ENCODE results near the gene KLF13.

KLF13 gene

DNA sequence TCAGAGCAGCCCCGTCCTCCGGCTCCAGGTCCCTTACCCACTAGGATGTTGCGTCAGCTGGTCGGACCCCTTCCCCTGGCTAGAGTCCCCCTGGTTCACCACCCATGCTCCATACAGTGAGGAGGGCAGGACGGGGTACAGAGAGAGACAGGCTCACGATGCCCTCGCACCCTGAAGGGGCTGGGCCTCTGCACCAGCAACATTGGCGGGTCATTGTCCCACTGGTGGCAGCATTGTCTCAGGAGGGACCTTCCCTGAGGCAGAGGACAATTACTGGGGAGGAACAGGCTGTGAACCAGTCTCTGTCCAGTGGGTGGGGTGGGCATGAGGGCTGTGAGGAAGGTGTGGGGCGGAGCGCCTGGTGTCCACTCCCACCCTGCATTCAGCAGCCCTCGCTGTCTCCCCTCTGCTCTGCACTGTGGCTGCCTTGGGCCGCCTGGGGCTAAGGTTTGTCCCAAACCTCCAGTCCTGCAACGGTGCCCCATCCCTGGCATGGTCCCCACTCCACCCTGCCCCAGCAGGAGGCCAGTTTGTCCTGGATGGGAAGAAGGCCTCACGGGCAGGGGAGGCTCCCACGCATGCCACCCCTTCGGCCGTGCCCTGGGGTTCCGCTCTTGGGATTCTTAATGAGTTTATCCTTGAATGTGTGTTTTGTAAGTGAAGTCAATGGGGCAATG lies 48.0 kb upstream of the KLF13 start:
- H3K4me3 ChIP-seq (replicated peaks; ENCODE audit: insufficient read depth, low read length) = no peak overlapping the region
- H3K27ac ChIP-seq (replicated peaks) = no peak overlapping the region
- H3K27me3 ChIP-seq (ENCODE audit: insufficient read depth, poor library complexity, severe bottlenecking) = no peaks in the 10 kb centered on the region
- no peak for DNase-seq (ENCODE audit: low read depth in 1 of 2, low spot score in 1 of 2)
- TF ChIP-seq, protein P1, sequence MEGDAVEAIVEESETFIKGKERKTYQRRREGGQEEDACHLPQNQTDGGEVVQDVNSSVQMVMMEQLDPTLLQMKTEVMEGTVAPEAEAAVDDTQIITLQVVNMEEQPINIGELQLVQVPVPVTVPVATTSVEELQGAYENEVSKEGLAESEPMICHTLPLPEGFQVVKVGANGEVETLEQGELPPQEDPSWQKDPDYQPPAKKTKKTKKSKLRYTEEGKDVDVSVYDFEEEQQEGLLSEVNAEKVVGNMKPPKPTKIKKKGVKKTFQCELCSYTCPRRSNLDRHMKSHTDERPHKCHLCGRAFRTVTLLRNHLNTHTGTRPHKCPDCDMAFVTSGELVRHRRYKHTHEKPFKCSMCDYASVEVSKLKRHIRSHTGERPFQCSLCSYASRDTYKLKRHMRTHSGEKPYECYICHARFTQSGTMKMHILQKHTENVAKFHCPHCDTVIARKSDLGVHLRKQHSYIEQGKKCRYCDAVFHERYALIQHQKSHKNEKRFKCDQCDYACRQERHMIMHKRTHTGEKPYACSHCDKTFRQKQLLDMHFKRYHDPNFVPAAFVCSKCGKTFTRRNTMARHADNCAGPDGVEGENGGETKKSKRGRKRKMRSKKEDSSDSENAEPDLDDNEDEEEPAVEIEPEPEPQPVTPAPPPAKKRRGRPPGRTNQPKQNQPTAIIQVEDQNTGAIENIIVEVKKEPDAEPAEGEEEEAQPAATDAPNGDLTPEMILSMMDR (IDR thresholded peaks at IDR 0.05; ENCODE audit: insufficient read depth, low read length) = no peak
- TF ChIP-seq GABPA (IDR thresholded peaks at IDR 0.05; ENCODE audit: low read depth) = no peak
- TF ChIP-seq POLR2AphosphoS5 (IDR thresholded peaks at IDR 0.05; ENCODE audit: low read depth) = no peak
- TF ChIP-seq SPI1 (IDR thresholded peaks at IDR 0.05; ENCODE audit: borderline replicate concordance, low read depth) = no peak
- TF ChIP-seq REST (IDR thresholded peaks at IDR 0.05; ENCODE audit: insufficient replicate concordance, low read depth) = no peak

DNA sequence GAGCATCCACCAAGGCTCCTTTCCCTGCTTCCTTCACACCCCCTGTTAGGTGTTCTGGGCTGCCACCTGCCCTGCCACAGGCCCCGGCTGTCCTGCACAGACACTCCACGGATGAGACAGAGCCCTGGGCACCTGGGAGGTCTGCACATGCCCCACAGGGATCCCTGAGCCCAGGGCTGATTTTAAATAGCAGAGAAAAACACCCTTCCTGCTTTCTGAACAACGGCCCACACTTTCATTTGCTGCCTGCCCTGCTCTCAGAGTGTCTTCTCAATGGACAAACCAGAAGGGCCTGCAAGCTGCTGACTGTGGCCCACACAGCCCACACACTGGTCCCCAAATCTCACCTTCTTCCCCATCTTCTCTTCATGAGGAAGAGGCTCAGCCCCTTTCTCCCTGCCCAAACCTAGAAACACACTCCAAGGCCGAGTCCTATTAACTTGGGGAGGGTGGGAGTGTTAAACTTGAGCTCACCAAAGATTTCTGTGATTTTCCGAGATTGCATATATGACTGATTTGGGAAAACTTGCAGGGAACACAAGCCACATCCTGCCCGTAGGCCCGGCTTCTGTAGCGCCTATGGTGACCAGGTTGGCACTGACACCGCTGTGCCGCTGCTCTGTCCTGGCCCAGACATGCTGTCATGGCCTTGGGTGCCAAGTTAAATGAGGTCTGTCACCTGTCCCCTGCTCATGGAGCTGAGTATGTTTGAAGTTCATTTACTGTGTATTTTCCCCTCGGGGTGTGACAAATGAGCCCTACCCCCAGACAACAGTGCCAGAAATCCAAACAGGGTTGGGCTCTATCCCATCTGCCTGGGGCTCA lies 47.2 kb upstream of the KLF13 start:
- DNase-seq (ENCODE audit: low read depth in 1 of 2, low spot score in 1 of 2) = peak in 1 of 2 experiments; percentile 0
- Histone ChIP-seq H3K27me3 (ENCODE audit: insufficient read depth, poor library complexity, severe bottlenecking) (no peaks in the 10 kb centered on the region), H3K27ac (replicated peaks) (no peak overlapping the region)

GRCh38 chr15:31280046-31280830 lies 46.4 kb upstream of the KLF13 start:
- no peaks in the 10 kb centered on the region for H3K27me3 ChIP-seq (ENCODE audit: insufficient read depth, poor library complexity, severe bottlenecking)
- TF ChIP-seq, protein P1 (IDR thresholded peaks at IDR 0.05; ENCODE audit: insufficient read depth, low read length) = no peak
- TF ChIP-seq POLR2AphosphoS5 (IDR thresholded peaks at IDR 0.05; ENCODE audit: low read depth) = no peak
- no peak for TF ChIP-seq SPI1 (IDR thresholded peaks at IDR 0.05; ENCODE audit: borderline replicate concordance, low read depth)
- no peak overlapping the region for H3K27ac ChIP-seq (replicated peaks)
- DNase-seq (ENCODE audit: low read depth in 1 of 2, low spot score in 1 of 2) = peak in 1 of 2 experiments; percentile 0
- H3K4me3 ChIP-seq (replicated peaks; ENCODE audit: insufficient read depth, low read length) = no peak overlapping the region

More for the DNA sequence above, 47.2 kb upstream of the KLF13 start:
- TF ChIP-seq REST (IDR thresholded peaks at IDR 0.05; ENCODE audit: insufficient replicate concordance, low read depth) (no peak), SPI1 (IDR thresholded peaks at IDR 0.05; ENCODE audit: borderline replicate concordance, low read depth) (no peak)
- no peak overlapping the region for H3K4me3 ChIP-seq (replicated peaks; ENCODE audit: insufficient read depth, low read length)

DNA sequence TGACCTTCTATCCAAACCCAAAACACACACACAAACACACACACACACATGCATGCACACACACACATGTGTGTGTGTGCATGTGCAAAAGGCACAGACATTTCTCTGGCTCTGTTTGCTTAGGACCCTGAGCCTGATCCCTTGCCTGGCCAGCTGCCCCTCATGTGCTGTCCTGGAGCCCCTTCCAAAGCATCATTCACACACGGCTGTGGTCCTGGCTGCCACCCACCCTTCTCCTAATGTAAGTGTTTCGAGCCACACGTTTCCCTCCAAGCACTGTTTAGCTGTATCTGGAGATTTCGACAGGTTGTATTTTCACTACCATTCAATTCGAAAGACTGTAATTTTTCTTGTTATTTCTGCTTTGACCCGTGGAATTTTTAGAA lies 45.8 kb upstream of the KLF13 start:
- Histone ChIP-seq H3K27ac (replicated peaks) (no peak overlapping the region), H3K4me3 (replicated peaks; ENCODE audit: insufficient read depth, low read length) (no peak overlapping the region), H3K27me3 (ENCODE audit: insufficient read depth, poor library complexity, severe bottlenecking) (no peaks in the 10 kb centered on the region)
- TF ChIP-seq, protein P1 (IDR thresholded peaks at IDR 0.05; ENCODE audit: insufficient read depth, low read length) = no peak
- no peak for TF ChIP-seq SPI1 (IDR thresholded peaks at IDR 0.05; ENCODE audit: borderline replicate concordance, low read depth)
- TF ChIP-seq GABPA (IDR thresholded peaks at IDR 0.05; ENCODE audit: low read depth) = no peak
- no peak for TF ChIP-seq REST (IDR thresholded peaks at IDR 0.05; ENCODE audit: insufficient replicate concordance, low read depth)
- TF ChIP-seq POLR2AphosphoS5 (IDR thresholded peaks at IDR 0.05; ENCODE audit: low read depth) = no peak
- no peak for DNase-seq (ENCODE audit: low read depth in 1 of 2, low spot score in 1 of 2)

Data from HL-60 (cell line).